ENCODE data around the gene MEGF11. TPM values are rescaled to one million over a fixed set of nuclear protein-coding genes. Genes with fewer than 3 reads are reported as not detected.

Gene MEGF11
- total RNA-seq, 1 donor = 0.27 TPM

DNA sequence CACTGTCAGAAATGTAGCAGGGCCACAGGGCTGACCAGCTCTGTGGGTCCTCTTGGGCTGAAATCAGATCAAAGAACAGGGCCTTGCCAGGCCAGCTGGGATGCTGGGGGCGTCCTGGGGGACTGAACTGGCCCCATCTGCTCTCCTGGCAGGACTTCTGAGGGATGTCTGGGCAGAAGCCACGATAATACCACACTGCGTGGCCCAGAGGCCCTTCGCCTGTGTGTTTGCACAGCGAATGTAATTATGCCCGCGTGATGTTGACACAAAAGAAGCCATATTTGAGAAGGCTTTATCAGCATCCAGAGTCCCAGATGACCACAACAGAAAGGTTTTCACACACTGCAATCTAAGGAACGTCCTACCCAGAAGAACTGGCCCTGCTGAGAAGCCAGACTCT, 210.3 kb downstream of the MEGF11 start:
- DNase-seq (ENCODE audit: low read depth in 2 of 3, low spot score in 2 of 3) = no peak

DNA sequence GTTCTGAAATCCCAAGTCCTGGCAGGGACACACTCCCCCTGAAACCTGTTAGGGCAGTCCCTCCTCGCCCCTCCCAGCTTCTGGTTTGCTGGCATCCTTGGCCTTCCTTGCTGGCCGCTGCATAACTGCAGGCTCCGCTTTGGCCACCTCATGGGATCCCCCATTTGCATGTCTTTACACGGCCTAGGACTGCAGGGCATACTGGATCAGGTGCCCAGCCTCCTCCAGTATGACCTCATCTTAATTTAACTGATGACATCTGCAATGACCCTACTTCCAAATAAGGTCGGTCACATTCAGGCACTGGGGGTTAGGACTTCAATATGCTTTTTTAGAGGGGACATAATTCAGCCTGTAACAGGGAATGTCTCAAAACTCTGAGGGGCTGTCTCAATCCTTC, 210.9 kb downstream of the MEGF11 start:
- no peak for DNase-seq (ENCODE audit: low read depth in 2 of 3, low spot score in 2 of 3)

DNA sequence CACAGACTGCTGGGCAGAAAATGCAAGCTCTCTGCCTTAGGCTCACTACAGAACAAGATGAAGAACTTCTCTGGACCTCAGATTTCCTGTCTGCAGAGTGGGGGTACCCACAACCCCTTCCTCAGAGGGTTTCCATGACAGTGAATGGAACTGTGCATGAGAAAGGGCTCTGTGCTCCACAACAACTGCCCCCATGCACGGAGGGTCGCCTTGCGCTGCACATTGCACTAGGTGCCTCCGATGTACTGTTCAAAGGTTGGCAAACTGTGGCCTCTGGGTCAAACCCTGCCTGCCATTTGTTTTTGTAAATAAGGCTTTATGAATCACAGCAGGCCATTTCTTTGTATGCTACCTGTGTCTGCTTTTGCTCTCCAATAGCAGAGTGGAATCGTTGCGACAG, 212.3 kb downstream of the MEGF11 start:
- DNase-seq (ENCODE audit: low read depth in 2 of 3, low spot score in 2 of 3) = no peak

DNA sequence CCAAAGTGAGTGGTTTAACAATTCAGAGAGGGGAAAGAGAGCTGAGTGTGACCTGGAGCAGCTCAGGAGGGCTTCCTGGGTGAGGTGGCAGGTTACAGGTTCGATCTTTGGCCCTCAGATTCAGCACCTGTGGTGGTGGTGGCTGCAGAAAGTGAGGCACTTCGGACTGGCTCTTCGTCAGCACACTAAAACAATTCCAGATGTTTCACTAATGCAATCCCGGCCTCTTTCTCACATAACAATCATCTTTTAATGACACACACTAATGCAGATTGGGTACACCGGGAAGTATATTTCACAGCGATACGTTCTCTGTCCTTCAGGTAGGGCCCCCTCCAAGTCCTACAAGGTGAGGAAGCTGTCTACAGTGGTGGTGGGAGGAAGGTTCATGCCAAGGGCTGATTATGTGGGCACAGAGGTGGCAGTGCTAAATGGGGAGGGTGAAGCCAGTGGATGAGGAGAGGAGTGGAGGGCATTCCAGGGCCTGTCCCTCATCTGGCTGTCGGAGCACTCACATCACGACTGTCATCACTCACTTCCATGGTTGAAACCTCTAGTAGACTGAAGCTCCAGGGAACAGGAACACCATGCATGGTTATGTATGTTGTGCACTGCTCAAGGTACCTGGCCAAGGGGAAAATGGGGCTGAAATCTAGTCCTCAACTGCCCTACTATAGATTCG, 213.2 kb downstream of the MEGF11 start:
- no peak for DNase-seq (ENCODE audit: low read depth in 2 of 3, low spot score in 2 of 3)

DNA sequence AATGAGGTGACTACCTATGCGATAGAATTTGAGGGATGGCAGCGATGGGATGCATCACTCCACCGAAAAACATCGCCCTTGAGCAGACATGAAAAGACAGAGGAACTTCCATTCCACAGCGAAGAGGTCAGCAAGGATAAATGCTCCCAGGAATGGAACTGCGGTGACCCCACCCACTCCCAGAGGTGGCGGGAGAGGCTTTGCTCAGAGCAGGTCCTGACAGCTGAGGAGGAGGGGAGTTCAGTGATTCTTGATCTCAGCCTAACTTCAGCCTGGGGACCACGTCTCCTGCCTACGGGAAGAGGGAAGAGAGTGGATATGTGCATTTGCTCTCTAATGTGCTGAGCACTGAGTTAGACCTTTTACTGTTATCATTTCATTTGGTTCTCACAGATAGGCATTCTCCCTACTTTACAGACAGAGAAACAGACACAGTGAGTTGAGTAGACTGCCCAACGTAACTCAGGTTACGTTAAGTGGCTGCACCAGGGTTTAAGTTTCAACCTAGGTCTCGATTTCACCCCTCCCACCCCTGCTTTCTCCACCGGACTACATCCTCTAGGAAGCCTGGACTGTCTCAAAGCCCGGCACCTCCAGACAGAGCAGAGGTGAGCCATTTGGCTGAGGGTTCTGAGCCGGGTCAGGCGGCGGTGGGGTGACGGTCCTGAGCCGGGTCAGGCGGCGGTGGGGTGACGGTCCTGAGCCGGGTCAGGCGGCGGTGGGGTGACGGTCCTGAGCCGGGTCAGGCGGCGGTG, 214.3 kb downstream of the MEGF11 start:
- DNase-seq (ENCODE audit: low read depth in 2 of 3, low spot score in 2 of 3) = no peak

DNA sequence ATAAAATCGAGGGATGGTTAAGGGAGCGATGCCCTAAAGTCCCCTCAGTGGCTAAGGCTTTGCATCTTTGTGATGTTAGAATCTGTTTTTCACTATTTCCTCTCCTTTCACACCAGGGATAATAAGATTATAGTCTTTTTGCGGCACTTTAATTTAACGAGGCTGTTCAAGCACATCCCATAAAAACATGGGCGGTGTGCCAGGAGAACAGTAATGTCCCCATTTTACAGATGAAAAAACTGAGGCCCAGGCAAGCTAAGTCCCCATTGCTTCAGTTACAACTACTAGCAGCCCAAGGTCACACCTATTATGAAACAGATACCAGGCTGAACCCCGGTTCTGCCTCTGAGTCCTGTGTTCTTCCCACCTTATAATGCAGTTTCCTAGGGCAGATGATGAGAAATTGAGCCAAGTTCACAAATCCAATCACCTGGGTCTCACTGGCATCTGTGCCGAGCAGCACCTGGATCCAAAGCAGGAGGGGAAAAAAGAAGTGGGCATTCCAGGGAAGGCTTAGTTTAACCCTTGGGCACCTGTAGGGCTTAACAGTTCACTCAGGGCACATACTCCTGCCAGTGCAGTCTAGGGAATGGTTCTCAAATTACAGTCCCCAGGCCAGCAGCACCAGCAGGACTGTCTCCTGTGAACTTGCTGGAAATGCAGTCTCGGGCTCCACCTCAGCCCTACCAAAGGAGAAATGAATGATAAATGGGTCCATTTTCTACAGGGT, 215.0 kb downstream of the MEGF11 start:
- DNase-seq (ENCODE audit: low read depth in 2 of 3, low spot score in 2 of 3) = no peak

DNA sequence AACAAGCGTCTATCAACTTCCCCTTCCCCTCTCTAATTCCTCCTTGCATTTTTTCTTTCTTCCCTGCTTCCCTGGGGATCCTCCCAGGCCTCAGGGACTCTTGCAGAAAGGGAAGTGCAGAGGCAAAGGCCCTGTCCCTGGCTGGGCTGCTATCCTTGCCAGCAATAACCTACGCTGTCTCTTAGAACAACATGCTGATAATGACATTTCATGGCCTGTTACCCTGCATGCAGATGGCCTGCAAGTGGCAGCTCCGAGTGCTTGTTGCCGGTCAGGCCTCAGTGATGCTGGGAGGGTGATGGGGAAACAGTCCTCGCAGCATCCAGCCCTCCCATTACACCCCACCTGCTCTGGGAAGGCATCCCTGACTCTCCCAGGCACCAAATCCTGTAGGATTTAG, 216.7 kb downstream of the MEGF11 start:
- no peak for DNase-seq (ENCODE audit: low read depth in 2 of 3, low spot score in 2 of 3)

DNA sequence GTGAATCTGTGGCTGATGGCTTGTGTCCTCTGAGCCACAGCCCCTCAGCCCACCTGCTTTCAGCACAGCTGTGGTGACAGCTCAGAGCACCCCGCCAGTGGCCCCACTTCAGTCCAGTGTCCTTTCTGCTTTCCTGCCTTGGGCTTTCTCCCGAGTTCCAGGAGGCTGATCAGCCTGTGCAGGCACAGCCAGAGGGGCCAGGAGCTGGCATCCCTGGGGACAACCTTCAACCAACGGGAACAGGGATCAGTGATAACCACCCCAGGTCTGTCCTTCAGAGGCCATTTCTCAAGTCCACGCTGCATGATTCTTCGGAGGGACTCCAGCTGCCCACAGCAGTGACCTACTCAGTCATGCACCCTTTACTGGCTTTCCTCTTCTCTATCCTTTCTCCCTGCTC, 217.6 kb downstream of the MEGF11 start:
- no peak for DNase-seq (ENCODE audit: low read depth in 2 of 3, low spot score in 2 of 3)

DNA sequence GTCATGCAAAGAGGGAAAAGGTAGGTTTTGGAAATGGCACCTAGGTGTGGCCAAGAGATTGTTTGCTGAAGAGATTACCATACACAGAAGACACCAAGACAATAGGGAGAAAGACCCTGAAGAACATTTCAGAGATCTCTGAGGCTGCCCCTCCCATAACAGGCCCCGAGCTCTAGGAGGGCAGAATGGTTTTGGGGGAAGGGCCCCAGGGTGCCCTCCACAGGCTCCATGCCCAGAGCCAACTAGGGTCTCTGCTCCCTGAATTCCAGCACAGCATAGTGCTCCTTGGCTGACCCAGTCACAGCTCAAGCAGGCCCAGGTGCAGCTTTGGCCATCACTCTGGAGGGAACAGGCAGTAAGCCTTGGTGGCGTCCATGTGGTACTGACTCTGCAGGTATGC, 220.4 kb downstream of the MEGF11 start:
- no peak for DNase-seq (ENCODE audit: low read depth in 2 of 3, low spot score in 2 of 3)

DNA sequence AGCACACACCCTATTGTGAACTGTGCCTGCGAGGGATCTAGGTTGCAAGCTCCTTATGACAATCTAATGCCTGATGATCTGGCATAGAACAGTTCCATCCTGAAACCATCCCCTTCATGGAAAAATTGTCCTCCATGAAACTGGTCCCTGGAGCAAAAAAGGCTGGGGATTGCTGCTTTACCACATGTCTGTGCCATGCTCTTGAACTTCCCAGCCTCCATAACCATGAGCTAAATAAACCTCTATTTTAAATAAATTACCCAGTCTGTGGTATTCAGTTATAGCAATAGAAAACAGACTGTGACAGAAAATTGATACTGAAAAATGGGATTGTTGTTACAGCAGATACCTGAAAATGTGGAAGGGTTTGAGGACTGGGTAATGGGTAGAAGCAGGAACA, 221.5 kb downstream of the MEGF11 start:
- DNase-seq (ENCODE audit: low read depth in 2 of 3, low spot score in 2 of 3) = no peak

DNA sequence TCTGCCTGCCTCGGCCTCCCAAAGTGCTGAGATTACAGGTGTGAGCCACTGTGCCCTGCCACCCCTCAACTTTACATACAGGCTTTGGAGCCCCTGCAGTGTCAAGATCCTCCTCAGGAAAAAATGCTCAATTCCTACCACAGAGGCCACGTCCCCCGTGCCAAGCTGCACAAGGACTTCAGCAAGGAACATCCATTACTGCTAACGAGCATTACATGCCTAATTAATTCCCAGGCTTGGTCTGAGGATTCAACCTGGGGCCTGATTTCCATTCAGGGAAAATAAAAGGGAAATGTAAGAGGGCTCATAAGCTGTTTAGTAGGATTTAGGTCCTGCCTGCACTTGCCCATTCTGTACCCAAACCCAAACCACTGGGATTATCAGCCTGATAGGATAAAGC, 222.9 kb downstream of the MEGF11 start:
- DNase-seq (ENCODE audit: low read depth in 2 of 3, low spot score in 2 of 3) = no peak

DNA sequence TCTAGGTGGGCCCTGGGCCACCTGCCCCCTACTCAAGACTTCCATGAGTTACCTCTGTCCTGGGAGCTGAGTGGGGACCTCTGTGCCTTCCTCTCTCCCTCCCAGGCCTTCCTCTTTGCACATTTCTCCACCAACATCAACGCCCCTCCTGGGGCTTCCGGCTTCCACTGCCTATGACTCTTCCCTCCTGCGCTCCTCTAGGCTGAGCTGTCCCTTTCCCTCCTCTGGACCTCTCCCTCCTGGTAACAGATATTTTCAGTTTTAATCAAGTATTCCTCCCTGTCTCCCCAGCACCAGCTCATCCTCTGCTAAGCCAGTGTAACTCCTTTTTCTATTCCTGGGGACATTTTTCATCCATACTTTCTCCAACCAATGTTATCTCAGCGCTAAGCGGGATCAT, 223.9 kb downstream of the MEGF11 start:
- no peak for DNase-seq (ENCODE audit: low read depth in 2 of 3, low spot score in 2 of 3)

DNA sequence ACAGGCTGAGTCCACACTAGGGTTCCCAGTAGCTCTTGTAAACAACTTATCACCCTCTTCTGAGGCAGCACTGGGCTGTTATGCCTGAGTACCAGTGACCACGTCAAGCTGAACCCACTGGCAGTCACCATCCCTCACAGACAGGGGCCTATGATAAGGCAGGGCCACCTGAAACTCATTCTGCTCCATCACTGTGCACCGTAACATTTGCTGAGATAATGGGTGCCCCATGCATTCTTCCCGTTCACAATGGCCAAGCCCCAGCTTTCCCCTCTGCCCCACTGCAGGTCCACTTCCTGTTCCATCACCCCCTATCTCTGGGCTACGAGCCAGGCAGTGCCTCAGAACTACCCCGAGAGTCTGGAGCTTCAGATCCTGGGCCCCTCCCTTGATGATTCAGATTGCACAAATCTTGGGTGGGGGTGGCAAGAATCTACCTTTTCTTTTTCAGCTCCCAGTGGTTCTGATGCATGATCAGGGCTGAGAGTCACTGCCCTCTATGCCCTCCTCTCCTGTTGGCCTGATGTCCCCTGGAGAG, 226.2 kb downstream of the MEGF11 start:
- DNase-seq (ENCODE audit: low read depth in 2 of 3, low spot score in 2 of 3) = no peak

DNA sequence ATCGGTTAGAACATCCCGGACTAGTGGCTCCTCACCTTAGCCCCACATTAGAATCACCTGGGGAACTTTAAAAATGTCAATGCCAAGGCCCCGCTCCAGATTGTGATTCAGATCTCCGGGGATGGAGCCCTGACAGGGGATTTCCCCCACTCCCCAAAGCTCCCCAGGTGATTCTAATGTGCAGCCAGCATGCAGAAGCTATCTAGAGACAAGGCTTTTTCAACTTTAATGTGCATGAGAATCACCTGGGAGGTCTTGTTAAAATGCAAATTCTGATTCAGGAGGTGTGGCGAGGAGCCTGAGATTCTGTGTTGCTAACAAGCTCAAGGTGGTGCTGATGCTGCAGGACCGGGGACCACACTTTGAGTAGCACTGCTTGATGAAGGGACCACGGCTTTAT, 227.6 kb downstream of the MEGF11 start:
- DNase-seq (ENCODE audit: low read depth in 2 of 3, low spot score in 2 of 3) = no peak

DNA sequence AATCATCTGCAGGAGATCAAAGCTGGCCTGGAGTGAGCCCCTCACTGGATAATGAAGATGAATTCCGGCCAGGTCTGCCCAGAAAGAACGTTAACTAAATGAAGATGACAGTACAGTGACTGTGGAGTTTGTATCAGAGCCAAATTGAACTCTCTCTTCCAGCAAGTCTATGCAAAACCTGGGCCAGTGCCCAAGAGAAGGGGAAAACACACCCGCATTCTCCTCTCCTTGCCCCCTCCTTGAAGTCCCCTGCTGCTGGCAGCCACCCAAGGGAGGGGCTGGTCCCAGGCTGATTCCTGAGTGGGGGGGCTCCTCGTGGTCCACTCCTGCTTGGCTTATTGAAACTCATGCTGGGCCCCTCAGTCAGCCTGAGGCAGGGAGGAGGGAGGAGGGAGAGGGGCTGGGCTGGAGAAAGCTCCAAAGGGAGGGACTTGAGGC, 228.5 kb downstream of the MEGF11 start:
- DNase-seq (ENCODE audit: low read depth in 2 of 3, low spot score in 2 of 3) = no peak

DNA sequence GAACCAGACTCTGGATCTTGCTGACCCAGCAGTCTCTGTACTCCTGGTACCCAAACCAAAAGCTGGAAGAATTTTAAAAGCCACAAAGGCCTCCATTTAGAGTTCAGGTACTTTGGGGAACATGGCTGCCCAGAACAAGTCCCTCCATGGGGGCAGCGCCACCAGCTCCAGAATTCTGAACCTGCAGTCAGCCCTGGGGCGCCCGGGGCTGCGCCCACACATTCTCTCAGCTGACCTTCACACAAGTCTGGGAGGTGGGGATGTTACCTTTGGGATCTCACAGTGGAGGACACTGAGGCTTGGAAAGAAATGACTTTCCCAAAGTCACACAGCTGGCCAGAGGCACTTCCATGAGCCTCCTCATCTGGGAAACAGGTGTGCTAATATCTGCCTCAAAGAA, 229.4 kb downstream of the MEGF11 start:
- no peak for DNase-seq (ENCODE audit: low read depth in 2 of 3, low spot score in 2 of 3)

DNA sequence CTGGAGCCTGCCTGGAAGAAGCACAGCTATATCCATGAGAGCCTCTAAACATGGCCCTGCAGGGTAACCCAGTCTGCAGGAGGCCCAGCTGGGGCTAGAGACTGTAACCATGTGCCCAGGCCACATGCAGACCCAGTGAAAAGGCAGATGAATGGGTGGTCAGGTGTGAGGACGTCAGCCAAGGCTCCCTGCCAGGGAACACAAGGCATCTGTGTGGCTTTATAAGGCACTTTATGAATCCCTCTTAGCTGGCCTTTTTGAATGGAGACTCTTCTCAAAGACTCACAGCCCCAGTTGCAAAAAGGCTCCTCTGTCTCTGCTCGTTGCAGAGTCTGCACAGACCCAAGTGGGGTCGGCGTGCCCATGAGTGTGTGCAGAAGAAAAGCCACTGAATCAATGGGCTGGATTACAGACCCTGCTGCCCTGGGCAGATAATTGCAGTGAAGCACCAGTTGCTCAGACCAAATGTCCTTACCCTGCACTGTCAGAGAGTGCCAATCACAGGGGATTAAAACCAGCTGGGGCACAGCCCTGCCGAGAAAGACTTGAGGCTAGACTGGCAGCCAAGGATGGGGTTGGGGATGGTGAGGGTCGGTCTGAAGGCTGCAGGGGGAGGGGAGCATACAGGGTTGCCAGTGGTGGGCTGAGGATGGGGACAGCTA, 230.1 kb downstream of the MEGF11 start:
- DNase-seq (ENCODE audit: low read depth in 2 of 3, low spot score in 2 of 3) = no peak

DNA sequence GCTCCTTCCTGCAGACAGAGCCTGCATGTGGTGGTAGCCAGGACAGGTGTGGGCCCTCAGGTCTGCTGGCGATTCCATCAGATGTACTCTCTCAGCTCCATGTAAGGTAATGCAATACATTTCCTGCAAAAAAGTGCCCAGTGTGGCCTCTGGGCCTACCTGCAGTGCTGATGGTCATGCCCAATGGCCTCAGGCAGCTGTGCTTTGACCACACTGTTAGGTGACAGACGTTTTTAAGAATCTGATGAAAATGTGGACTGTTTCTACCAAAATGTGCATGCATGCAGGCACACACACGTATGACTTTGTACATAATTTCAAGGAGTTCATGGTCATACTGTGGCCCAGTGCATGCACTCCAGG, 231.4 kb downstream of the MEGF11 start:
- no peak for DNase-seq (ENCODE audit: low read depth in 2 of 3, low spot score in 2 of 3)

DNA sequence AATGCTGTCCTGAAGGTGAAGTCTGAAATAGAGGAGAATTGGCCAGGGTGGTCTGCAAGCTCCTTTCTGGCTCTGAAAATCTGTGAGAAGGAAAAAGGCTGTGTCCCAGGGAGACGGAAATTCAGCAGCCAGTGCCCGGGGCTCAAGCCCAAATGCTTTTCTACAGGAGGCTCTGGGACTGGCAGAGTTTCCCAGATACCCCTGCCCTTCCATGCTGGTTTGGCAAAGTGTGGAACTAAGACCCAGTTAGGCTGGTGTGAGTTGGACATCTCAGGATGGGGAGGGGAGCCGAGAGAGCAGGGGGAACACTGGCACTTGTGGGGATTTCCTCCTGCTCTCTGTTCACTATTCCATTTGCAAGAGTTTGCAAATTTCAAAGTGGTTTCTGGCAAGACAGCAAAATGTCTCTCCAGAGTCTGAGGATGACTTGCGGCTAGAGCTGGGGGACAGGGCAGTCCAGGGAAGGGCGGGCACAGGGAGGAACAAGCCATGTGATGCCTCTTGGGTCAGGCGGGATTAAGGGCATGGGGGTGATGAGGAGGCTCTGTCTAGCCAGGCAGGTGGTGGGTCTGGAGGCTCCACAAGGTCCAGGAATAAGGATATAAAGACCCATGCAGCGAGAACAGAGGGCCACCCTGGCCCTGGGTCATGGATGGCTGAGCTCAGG, 231.9 kb downstream of the MEGF11 start:
- DNase-seq (ENCODE audit: low read depth in 2 of 3, low spot score in 2 of 3) = no peak

DNA sequence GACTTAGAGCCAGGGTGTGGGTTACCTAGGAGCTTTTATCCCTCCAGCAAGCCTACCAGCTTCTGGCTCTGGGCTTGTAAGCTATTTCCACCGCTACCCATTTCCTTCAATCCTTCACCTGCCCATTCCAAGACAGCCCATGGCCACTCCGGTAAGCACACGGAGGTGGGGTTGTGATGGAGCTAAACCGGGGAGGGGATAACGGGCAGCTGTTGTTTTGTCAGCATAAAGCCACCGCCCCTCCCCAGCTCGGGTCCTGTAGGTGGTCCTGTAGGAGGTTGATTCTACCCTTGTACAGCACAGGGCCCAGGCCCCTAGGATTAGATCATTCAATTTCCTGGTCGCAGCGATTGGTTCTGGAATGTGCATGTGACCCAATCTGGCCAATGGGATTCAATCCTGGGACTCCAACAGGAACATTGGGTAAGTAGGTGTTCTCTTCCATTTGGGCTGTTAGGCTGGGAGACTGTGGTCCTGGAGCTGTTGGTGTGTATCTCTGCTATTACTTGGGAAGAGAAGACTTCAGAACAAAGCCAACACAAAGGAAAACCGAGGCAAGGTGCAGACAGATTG, 233.6 kb downstream of the MEGF11 start:
- no peak for DNase-seq (ENCODE audit: low read depth in 2 of 3, low spot score in 2 of 3)
